VCaP (cell line): ENCODE measurements around the gene TCEAL2.
"Not testable (repeated sequence)": the region's sequence is repeated elsewhere in the genome, so short reads cannot be mapped to it uniquely, and the experiment has no call there.

Experiments used
- H3K27ac ChIP-seq: fragments of 450-650 bp; 2 replicates; pipeline ENCODE4 v1.5.1; 2017
- TF ChIP-seq, protein P1 (sequence below): fragments of 450-650 bp; conservative IDR thresholded peaks from 2 replicates; pipeline ENCODE4 v1.5.1; 2017; ENCODE audit warnings: mild to moderate bottlenecking, moderate library complexity

The TCEAL2 gene

DNA sequence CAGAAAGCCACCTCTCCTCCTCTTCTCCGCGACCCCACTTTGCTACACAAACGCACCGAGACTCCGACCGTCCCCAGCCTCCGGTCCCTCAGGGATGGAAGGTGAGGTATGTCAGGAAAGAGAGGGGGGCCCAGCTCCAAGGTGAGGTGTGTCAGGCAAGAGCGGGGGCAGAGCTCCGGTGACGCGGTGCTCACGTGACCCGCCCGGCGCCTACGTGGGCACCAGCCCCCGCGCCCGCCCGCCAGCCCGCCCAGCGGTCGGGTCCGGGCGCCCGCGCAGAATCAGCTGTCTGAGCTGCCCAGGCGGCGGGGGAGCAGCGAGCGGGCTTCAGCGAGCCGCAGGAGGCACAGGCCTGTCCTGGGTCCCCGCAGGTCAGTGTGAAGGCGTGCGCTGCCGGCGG lies at the start of gene TCEAL2:
TCEAL2 (plus strand) TSS at position 244 of the 400 bp plus-strand sequence. CDS start 1,152 bp downstream, outside the sequence.
- H3K27ac ChIP-seq = not testable (repeated sequence)

DNA sequence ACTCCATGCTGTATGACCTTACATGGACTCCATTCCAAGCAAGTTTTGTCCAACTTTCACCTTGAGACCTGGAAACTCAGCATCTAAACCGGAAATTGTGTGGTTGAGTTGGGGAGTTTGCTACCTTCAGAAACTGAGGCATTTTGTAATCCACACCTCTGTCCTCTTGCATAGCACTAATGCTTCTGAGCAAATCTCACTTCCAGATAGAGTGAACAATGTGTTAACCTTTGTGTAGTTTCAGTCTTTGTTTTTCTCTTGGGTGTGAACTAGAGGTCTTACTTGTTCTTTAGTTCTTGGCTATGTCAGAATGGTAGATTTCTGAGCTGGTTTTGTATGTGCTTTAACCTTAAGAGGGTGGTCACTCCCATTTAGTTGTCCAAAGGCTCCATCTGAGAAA lies 48.1 kb upstream of the TCEAL2 start:
- TF ChIP-seq, protein P1, sequence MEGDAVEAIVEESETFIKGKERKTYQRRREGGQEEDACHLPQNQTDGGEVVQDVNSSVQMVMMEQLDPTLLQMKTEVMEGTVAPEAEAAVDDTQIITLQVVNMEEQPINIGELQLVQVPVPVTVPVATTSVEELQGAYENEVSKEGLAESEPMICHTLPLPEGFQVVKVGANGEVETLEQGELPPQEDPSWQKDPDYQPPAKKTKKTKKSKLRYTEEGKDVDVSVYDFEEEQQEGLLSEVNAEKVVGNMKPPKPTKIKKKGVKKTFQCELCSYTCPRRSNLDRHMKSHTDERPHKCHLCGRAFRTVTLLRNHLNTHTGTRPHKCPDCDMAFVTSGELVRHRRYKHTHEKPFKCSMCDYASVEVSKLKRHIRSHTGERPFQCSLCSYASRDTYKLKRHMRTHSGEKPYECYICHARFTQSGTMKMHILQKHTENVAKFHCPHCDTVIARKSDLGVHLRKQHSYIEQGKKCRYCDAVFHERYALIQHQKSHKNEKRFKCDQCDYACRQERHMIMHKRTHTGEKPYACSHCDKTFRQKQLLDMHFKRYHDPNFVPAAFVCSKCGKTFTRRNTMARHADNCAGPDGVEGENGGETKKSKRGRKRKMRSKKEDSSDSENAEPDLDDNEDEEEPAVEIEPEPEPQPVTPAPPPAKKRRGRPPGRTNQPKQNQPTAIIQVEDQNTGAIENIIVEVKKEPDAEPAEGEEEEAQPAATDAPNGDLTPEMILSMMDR = no peak

DNA sequence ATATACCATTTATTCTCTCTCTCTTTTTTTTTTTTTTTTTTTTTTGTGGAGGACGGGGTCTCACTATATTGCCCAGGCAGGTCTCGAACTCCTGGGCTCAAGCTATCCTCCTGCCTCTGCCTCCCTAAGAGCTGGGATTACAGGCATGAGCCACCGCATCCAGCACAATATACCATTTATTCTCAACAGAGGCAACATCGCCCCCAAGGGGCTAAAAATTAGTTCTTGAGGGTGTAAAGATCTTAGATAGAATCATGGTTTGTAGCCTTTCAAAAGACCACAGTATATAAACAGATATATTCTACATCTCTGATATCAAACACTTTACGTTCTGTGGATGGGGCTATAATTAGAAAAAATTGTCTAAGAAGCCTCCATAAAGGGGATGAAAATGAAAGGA lies 39.8 kb upstream of the TCEAL2 start:
- no peak overlapping the region for H3K27ac ChIP-seq
- TF ChIP-seq, protein P1 = no peak

More for the DNA sequence above, 48.1 kb upstream of the TCEAL2 start:
- no peak overlapping the region for H3K27ac ChIP-seq

DNA sequence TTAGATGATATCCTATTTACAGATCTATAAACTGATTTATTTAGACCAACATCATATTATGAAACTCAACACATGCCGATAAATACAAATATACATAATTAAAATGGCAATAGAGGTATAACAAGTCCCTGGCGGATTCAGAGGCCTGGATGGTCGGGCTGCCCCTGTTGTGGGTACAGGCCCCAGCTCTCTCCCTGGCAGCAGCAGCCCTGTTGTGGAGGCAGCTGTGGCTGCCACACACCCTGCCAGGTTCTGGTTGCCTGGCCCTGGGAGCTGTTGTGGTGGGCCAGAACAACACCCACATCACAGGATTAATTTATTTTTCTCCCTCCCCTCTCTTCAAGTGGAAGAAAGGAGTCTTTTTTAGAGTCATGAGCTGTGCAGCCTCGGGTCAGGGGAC lies 12.1 kb upstream of the TCEAL2 start:
- H3K27ac ChIP-seq = no peak overlapping the region
- TF ChIP-seq, protein P1 = no peak

DNA sequence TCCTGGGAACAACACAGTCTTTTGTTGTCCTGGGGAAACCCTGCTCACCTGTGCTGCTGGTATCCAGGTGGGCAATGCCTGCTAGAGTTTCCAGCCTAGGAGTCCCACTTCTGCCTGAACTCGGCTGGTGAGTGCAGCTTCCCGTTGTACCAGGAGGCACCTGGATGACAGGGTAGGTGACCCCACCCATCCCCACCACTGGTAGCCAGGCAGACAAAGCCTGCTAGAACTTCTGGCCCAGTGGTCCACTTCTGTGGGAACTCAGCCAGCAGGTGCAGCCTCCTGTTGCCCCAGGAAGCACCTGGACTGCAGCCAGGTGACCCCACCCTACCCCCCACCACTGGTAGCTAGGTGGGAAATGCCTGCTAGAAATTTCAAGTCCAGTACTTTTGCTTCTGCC lies 9.7 kb upstream of the TCEAL2 start:
- no peak overlapping the region for H3K27ac ChIP-seq
- TF ChIP-seq, protein P1 = no peak

DNA sequence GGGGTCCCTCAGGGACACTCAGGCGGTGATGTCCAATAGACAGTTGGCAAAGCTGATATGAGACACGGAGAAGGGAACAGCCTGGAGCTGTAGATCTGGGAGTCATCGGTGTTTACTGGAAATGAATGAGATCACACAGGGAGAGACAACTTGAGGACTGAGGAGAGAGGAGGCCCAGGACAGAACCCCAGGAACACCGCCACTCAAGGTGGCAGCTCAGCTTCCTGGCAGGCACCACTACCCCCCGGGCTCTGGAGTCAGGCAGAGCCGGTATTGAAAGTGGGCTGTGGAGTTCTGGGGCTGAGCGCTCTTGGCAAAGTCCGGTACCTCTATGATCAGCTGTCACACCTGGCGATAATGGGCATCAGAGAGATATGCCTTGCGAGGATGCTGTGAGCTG lies 465 bp upstream of the TCEAL2 start:
- H3K27ac ChIP-seq = not testable (repeated sequence)

DNA sequence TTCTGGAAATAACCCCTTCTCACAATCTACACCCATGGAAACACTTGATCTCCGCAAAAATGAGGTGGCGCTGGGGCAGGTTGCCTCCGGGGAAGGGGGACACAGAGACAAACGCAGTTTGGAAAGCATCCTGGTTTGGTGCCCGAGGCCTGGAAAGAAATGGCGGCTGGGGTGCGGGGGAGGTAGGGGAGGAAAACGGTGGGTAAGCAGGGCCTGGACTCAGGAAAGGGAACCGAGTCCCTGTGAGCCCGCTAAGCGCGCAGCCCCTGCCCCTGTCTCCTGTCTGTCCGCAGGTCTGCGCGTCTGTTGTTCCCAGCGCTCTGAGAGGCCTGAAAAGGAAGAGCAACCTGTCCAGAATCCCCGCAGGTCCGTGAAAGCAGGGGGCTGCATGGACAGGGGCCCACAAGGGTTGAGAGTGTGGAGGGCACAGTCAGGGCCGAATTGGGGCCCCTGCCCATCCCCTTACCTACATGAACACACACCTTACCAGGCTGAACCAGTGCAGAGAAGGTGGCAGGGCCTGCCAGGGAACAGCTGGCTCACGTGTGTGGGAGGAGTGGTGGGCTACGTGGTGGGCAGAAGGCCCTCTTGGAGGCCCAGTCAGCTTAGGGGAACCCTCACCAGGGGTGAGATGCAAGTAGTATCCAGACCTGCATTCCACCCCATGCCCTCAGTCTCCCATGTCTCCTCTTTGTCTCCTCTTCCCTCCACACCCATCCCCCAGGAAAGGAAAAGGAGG lies 770 bp downstream of the TCEAL2 start:
- not testable (repeated sequence) for H3K27ac ChIP-seq

DNA sequence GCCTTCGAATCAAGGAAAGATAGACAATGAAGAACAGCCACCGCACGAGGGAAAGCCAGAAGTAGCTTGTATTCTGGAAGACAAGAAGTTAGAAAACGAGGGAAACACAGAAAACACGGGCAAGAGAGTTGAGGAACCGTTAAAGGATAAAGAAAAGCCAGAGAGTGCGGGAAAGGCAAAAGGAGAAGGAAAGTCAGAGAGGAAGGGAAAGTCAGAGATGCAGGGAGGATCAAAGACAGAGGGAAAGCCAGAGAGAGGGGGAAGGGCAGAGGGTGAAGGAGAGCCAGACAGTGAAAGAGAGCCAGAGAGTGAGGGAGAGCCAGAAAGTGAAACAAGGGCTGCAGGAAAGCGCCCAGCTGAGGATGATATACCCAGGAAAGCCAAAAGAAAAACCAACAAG lies 1.4 kb downstream of the TCEAL2 start:
- TF ChIP-seq, protein P1 = no peak

DNA sequence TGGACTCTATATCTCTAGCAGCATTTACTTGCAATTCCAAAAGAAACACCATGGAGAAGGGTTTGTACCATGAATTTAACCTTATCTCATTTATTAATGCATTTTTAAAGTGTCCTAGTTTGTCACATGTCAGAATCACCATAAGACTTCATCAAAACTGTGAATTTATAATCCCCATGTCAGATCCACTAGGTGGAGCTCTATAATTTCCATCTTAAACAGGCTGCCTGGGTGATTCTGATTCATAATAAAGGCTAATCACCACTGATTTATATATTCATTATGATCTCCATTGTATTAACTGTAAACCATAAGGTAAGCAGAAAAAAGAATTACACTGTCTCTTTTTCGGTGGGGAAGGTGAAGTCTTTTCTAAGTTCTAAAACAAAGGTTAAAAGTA lies 4.0 kb downstream of the TCEAL2 start:
- TF ChIP-seq, protein P1 = peak; percentile 49
- no peak overlapping the region for H3K27ac ChIP-seq

More for the DNA sequence above, 1.4 kb downstream of the TCEAL2 start:
- H3K27ac ChIP-seq = no peak overlapping the region
